Measurements from ENCODE around the gene PROK1. TPM values are rescaled to one million over a fixed set of nuclear protein-coding genes. Genes with fewer than 3 reads are reported as not detected.

Gene PROK1
- total RNA-seq, 6 experiments from 2014 or later = not detected

DNA sequence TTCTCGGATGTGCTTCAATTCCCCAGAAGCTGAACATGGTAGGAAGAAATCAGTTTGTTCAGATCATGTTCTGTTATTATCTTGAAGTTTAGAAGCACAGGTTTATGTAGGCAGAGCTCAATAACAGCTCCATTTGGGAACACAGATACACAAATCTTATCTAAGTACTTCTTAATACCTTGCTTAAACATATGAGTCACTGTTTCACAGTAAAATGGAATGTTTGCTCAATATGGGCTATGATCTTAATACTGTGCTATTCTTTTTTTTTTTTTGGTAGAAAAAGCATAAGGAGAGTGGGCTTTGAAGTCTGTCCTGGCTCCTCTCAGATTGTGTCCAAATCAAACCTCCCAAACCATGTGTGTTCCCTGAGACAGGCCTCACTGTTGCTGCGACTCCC, 13.4 kb downstream of the PROK1 start:
- Mint-ChIP-seq H3K4me1 (ENCODE audit: low read depth) (peaks cover 18% of the 10 kb centered on the region), H3K27me3 (ENCODE audit: insufficient read depth) (peaks cover 19% of the 10 kb centered on the region), H3K9me3 (no peaks in the 10 kb centered on the region), H3K36me3 (ENCODE audit: low read depth) (no peaks in the 10 kb centered on the region), H3K4me3 (no peak overlapping the region; the same call in 1 of the 2 replicates), H3K27ac (no peak overlapping the region)
- TF ChIP-seq, protein P1, sequence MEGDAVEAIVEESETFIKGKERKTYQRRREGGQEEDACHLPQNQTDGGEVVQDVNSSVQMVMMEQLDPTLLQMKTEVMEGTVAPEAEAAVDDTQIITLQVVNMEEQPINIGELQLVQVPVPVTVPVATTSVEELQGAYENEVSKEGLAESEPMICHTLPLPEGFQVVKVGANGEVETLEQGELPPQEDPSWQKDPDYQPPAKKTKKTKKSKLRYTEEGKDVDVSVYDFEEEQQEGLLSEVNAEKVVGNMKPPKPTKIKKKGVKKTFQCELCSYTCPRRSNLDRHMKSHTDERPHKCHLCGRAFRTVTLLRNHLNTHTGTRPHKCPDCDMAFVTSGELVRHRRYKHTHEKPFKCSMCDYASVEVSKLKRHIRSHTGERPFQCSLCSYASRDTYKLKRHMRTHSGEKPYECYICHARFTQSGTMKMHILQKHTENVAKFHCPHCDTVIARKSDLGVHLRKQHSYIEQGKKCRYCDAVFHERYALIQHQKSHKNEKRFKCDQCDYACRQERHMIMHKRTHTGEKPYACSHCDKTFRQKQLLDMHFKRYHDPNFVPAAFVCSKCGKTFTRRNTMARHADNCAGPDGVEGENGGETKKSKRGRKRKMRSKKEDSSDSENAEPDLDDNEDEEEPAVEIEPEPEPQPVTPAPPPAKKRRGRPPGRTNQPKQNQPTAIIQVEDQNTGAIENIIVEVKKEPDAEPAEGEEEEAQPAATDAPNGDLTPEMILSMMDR (IDR thresholded peaks at IDR 0.05) = no peak
- peak; percentile 19 for DNase-seq

DNA sequence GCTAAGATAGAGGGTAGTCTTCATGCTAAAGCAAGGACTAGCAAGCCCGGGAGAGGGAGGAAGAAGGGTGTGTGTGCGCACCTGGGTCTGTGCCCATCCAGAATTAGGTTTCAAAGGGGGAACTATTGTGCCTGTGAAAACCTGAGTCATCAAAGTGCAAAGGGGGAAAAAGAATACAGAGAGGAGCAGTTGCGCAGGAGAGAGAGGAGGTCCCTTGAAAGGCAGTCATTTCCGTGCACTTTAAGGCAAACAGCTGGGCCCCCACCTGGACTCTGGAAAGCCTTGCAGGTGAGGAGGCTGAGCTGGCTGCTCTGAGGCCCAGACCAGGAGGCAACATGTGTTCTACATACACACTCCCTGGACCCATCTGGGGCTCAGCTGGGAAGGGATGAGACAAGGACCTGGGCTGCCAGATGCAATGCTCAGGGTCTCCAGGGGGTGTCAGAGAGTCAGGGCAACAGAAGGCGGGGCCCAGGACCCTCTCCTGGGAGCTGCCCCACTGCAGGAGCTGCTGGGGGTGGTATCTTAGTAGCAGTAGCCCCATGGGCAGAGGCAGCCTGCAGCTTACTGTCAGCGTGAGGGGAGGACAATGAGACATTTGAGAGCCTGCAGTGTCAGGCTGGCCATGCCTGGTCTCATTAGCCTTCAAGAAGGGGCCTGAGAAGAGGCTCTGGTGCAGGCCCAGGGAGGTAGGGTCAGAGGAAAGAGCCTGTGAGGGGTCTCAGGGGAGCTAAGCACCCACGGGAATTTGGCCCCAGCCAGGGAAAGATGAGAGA, 14.3 kb downstream of the PROK1 start:
- H3K9me3 Mint-ChIP-seq = no peaks in the 10 kb centered on the region
- peaks cover 18% of the 10 kb centered on the region for H3K4me1 Mint-ChIP-seq (ENCODE audit: low read depth)
- H3K36me3 Mint-ChIP-seq (ENCODE audit: low read depth) = no peaks in the 10 kb centered on the region
- H3K27ac Mint-ChIP-seq = no peak overlapping the region
- H3K4me3 Mint-ChIP-seq = no peak overlapping the region
- peaks cover 23% of the 10 kb centered on the region for H3K27me3 Mint-ChIP-seq (ENCODE audit: insufficient read depth)
- TF ChIP-seq, protein P1 (IDR thresholded peaks at IDR 0.05) = no peak
- DNase-seq = no peak

DNA sequence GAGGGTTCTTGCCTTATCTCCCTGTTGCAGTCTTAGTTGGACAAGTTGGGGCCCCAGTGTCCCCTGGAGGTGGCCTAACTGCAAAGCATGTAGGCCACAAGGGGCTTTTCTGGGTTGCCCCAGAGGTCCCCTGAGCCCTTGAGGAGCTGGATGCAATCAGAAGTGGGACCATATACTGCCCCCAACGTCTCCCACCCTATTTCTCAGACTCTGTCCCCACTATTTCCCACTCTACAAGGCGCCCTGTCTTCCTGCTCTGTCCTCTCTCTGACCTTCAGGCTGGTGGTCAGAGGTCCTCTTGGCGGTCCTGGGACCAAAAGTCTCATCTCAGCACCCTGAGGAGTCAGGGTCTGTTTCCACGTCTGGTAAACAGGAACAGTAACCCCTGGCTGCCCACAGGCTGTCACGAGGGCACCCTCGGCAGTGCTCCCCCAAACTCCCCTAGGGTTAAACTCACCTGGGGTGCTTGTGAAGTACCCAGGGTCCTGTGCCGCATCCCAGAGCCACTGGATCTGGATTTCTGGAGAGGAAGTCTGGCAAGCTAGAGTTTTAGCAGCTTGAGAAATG, 14.9 kb downstream of the PROK1 start:
- Mint-ChIP-seq H3K36me3 (ENCODE audit: low read depth) (no peaks in the 10 kb centered on the region), H3K9me3 (no peaks in the 10 kb centered on the region), H3K27ac (no peak overlapping the region), H3K4me3 (no peak overlapping the region), H3K4me1 (ENCODE audit: low read depth) (peaks cover 18% of the 10 kb centered on the region), H3K27me3 (ENCODE audit: insufficient read depth) (peaks cover 27% of the 10 kb centered on the region)
- TF ChIP-seq, protein P1 (IDR thresholded peaks at IDR 0.05) = no peak
- DNase-seq = no peak

DNA sequence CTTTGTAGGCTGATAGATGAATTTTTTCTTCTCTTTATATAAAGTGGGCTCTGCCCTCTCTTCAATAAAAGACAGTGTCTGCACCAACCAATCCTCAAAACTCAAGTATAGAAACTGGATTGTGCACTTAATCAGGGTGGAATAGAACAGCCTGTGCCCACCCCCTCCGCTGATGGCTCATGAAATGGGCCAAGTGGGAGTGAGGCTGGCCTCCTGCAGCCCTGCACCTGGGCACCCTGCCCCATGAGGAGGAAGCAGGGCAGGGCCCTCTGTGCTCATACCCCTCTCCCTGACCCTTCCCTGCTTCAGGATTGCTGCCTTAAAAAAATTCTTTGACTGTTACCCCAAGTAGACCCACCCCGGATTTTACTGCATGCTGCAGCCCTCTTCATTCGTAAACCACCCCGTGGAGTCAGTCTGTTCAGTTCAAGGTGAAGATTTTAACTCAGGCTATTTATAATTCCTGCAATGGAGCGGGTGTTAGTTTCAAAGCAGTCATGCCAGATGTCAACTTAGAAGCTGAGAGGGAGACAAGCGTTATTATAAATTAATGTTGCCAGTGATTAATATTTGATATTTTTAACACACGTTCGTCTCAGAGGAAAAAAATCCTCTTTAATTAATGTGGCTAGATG, 15.8 kb downstream of the PROK1 start:
- peaks cover 18% of the 10 kb centered on the region for H3K4me1 Mint-ChIP-seq (ENCODE audit: low read depth)
- DNase-seq = no peak
- H3K9me3 Mint-ChIP-seq = no peaks in the 10 kb centered on the region
- H3K36me3 Mint-ChIP-seq (ENCODE audit: low read depth) = no peaks in the 10 kb centered on the region
- TF ChIP-seq, protein P1 (IDR thresholded peaks at IDR 0.05) = no peak
- no peak overlapping the region for H3K4me3 Mint-ChIP-seq
- no peak overlapping the region for H3K27ac Mint-ChIP-seq
- H3K27me3 Mint-ChIP-seq (ENCODE audit: insufficient read depth) = peaks cover 36% of the 10 kb centered on the region

DNA sequence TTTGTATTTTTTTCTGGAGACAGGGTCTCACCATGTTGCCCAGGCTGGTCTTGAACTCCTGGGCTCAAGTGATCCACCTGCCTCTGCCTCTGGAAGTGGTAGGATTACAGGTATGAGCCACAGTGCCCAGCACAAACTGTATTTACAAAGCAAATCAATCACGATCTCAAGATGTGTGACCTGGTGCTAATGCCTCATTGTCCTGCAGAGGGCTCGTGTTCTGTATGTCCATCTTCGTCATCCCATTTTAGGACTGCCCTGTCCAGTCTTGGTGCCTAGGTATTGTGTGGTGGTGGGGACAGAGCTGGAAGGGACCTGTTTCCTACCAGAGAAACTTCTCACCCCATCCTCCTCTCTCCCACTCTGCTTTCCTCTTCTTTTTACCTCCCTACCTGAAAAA, 20.2 kb downstream of the PROK1 start:
- TF ChIP-seq, protein P1 (IDR thresholded peaks at IDR 0.05) = no peak; the same call in 1 of the 2 replicates
- Mint-ChIP-seq H3K4me1 (ENCODE audit: low read depth) (peaks cover 2% of the 10 kb centered on the region), H3K27me3 (ENCODE audit: insufficient read depth) (peaks cover 32% of the 10 kb centered on the region), H3K36me3 (ENCODE audit: low read depth) (no peaks in the 10 kb centered on the region), H3K4me3 (no peak overlapping the region), H3K27ac (no peak overlapping the region), H3K9me3 (no peaks in the 10 kb centered on the region)
- DNase-seq = no peak

All from HFFc6 (cell line).